Central memory CD4-positive, alpha-beta T cell (primary cell): ENCODE data around the gene PLP1.
"Not testable (repeated sequence)": the region's sequence is repeated elsewhere in the genome, so short reads cannot be mapped to it uniquely, and the experiment has no call there.

Experiments used
- DNase-seq: peaks from one replicate; pipeline ENCODE4 v3.0.0; 2022

Gene PLP1

GRCh38 chrX:103781706-103782105 is 5.1 kb downstream of the PLP1 start:
- no peak for DNase-seq

DNA sequence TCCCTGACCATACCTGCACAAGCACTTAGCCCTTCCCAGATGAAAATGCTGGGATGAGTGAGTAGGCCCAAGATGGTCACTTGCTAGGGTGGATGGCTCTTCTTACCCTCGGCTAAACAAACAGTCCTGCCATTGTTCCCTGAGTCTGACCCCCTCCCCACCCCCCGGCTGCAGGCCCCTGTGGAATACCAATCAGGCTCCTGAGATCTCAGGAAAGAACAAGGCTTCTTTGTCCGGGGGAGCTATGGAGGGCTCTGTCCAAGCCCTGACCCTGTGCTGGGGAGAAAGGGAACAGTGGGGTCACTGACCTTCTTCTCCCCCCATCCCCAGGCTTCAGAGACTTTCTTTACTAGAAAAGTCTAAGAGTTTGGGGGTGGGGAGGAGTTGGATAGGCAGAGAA is 6.0 kb downstream of the PLP1 start:
- no peak for DNase-seq

DNA sequence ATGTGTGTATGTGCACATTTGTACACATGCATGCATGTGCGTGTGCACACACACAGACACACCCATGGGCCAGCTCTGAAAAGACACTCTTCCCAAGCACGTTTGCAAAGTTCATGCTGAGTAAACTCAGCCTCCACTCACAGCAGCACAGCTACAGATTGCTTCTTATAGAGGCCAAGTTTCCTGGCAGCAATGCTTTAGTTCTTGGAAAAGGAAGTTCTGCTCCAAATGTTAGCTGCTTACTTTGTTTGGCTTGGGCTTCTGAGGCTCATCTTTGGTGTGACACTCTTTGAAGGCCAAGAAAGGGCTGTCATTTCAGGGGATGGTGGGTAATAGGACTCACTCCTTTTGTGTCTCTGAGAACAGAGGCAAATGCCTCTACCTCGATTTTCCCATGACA is 6.6 kb downstream of the PLP1 start:
- no peak for DNase-seq

- DNase-seq: no peak
Observed at GRCh38 chrX:103783971-103784370, 7.3 kb downstream of the PLP1 start.

GRCh38 chrX:103789004-103789403 is 12.4 kb downstream of the PLP1 start:
- DNase-seq: no peak

GRCh38 chrX:103791228-103791627 is 14.6 kb downstream of the PLP1 start:
- no peak for DNase-seq

DNA sequence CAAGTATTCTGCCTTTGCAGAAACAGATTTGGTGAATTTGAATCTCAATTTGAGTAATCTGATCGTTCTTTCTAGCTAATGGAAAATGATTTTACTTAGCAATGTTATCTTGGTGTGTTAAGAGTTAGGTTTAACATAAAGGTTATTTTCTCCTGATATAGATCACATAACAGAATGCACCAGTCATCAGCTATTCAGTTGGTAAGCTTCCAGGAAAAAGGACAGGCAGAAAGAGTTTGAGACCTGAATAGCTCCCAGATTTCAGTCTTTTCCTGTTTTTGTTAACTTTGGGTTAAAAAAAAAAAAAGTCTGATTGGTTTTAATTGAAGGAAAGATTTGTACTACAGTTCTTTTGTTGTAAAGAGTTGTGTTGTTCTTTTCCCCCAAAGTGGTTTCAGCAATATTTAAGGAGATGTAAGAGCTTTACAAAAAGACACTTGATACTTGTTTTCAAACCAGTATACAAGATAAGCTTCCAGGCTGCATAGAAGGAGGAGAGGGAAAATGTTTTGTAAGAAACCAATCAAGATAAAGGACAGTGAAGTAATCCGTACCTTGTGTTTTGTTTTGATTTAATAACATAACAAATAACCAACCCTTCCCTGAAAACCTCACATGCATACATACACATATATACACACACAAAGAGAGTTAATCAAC is 15.3 kb downstream of the PLP1 start:
- DNase-seq: no peak

GRCh38 chrX:103792916-103793544 is 16.4 kb downstream of the PLP1 start:
- DNase-seq: no peak

GRCh38 chrX:103793545-103793940 is 16.9 kb downstream of the PLP1 start:
- DNase-seq: no peak

DNA sequence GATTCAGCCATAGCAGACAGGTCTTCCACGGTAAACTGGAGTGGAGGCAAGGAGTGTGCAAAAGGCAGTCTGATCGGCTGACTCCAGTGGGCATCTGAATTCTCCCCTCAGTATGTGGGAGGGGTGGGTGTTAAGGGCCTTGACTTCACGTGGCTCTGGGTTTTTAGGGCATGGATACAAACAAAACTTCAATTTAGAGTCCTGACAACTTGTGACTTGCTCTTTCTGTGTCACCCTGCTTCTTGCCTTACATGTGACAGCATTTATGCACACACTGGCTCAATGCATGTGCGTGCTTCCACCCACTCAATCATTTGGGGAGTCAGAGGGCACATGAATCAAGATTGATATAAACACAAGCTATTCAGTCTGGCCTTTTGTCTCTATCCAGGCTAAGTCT is 17.5 kb downstream of the PLP1 start:
- no peak for DNase-seq

DNA sequence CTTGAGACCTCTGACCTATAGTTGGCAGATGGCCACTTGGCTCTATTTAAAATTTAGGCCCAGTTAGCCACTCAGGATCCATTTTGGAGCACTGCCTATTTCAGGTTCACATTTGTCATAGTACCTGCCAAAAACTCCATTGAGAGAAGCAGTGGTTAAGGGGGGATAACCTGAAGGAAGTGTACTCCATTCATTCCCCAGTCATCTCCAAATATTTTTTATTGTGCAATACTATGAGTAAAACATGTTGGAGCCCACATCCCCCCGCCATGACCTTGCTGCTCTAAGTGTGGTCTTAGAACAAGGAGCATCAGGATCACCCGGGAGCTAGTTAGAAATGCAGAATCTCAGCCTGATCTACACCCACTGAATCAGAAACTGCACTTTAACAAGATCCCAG is 21.1 kb downstream of the PLP1 start:
- DNase-seq: no peak

- DNase-seq: no peak
Observed at GRCh38 chrX:103800318-103800717, 23.7 kb downstream of the PLP1 start.

DNA sequence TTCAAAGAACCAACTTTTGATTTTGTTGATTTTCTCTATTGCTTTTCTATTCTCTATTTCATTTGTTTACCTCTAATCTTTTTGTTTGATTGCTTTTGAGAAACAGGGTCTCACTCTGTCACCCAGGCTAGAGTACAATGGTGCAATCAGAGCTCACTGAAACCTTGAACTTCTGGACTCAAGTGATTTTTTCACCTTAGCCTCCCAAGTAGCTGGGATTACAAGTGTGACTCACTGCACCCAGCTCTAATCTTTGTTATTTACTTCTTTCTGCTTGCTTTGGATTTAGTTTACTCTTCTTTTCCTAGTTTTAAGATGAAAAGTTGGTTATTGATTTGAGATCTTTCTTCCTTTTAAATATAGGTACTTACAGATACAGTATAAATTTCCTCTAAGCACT is 29.2 kb downstream of the PLP1 start:
- DNase-seq: no peak

DNA sequence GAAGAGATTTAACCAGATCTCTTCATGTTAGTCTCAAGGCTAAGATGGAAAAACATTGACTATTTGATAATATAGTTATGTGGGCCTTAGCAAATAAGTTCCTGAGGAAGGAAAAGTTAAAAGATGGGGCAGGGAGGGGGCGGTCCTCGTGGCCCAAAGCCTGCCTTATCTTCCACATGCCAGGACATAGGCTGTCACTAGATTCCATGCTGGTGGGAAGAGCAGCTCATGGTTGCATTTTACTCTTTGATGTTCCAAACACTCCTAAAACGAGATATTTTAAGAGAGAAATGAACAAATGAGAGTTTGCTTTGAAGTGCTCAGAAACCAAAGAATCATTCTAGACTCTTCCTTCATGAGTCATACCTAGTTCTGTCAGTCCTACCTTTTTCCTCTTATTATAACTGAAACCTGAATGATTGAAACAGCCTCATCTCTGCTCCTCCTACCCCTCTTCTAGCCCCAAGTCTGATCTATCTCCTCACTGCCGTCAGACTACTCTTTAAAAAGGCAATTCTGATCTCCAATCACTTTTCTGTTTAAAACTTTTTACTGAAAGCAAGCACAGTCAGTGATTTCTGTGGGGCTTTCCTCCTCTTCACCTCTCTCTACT is 30.3 kb downstream of the PLP1 start:
- DNase-seq: no peak

DNA sequence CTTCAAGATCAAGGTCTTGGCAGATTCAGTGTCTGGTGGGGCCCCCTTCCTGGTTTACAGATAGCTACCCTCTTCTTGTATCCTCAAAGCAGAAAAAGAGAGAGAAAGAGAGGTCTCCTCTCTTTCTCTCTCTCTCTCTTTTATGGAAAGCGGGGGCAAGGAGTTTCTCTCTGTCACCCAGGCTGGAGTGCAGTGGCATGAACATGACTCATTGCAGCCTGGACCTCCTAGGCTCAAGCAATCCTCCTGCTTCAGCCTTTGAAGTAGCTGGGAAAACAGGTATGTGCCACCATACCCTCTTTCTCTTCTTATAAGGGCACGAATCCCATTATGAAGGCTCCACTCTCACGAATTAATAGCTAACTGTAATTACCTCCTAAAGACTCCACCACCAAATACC is 35.2 kb downstream of the PLP1 start:
- DNase-seq: no peak

DNA sequence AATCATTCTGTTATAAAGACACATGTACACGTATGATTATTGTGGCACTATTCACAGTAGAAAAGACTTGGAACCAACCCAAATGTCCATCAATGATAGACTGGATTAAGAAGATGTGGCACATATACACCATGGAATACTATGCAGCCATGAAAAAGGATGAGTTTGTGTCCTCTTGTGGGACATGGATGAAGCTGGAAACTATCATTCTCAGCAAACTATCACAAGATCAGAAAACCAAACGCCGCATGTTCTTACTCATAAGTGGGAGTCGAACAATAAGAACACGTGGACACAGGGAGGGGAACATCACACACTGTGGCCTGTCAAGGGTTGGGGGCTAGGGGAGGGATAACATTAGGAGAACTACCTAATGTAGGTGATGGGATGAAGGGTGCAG is 40.5 kb downstream of the PLP1 start:
- not testable (repeated sequence) for DNase-seq

DNA sequence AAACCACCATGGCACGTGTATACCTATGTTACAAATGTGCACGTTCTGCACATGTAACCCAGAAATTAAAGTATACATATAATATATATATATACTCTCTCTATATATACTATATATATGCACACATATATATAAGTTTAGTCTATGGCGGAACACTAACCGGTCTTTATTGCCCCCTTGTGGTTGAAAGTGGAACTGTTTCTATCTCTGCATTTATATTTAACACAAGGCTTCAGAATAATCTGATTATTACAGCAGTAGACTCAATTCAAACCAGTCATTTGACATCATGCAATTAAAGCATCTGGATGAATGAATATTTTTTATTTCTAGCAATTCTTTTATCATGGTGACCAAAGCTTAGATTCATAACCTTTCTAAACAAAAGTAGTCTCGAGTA is 40.9 kb downstream of the PLP1 start:
- peak; percentile 39 for DNase-seq

- no peak for DNase-seq
Observed at GRCh38 chrX:103818842-103819619, 42.4 kb downstream of the PLP1 start.

DNA sequence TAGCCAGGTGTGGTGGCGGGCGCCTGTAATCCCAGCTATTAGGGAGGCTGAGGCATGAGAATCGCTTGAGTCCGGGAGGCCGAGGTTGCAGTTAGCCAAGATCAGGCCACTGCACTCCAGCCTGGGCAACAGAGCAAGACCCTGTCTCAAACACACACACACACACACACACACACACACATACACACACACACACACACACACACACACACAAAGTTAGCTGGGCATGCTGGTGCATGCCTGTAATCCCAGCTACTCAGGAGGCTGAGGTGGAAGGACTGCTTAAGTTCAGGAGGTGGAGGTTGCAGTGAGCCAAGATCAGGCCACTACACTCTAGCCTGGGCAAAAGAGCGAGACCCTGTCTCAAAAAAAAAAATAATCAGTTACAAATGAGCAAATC is 44.2 kb downstream of the PLP1 start:
- not testable (repeated sequence) for DNase-seq

DNA sequence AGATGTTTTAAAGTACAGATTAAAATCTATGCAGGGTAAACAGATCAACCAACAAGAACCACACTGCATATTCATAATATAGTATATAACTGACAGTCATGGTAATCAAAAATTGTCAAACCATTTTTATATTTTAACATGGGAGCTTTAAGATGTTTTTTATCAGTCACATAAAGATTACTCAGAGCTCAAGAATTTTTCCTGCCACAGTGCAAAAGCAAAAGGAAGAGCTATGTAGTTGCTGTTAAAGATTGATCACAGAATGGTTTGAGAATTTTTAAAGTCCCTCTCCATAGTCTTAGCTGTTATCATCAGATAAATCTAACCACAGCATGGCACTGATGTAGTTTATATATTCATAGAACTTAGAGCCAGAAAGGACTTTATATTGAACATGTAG is 47.0 kb downstream of the PLP1 start:
- no peak for DNase-seq

DNA sequence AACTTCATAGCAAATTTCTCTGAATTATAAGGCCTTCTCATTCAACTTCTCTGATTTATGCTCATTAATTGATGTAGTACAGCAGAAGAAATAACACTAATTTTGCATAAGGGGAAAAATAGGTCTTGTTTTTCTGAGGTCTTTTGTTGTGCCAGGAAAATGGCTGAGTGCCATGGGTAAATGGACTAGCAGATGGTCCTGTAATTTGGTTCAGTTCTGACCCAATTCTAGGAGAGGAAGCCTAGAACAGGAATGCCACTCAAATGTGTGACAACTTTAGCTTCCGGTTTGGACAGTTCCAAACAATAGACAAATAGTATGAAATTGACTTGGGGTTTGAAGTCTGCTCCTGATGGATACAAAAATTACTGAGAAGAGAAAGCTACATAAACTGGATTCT is 49.2 kb downstream of the PLP1 start:
- no peak for DNase-seq

GRCh38 chrX:103828529-103828928 is 51.9 kb downstream of the PLP1 start:
- DNase-seq: no peak

- no peak for DNase-seq
Observed at GRCh38 chrX:103830848-103831247, 54.2 kb downstream of the PLP1 start.

- no peak for DNase-seq
Observed at GRCh38 chrX:103831342-103831802, 54.7 kb downstream of the PLP1 start.
